ENCODE results near the gene LCLAT1.

DNA sequence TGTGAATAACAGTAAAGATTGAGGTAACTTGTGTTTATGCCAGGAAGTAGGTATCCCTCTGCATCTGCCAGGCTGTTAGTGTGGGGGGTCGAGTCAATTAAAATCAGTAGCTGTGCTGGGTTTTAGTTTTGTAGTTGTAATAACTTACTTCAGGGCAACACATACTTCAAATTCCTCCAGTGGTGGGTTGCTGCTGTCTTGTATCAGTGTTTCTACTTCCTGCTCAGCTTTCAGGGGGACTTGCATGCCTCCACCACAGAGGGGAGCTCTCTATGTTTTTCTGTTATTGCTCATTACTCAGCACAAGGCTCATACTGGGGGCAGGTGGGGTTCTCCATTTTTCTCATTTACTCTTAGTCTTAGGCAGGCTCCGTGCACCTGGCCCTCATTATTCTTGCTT is 223.4 kb downstream of the LCLAT1 start:
- TF ChIP-seq, protein P1, sequence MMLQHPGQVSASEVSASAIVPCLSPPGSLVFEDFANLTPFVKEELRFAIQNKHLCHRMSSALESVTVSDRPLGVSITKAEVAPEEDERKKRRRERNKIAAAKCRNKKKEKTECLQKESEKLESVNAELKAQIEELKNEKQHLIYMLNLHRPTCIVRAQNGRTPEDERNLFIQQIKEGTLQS (IDR thresholded peaks at IDR 0.05): no peak
- TF ChIP-seq, protein P2, sequence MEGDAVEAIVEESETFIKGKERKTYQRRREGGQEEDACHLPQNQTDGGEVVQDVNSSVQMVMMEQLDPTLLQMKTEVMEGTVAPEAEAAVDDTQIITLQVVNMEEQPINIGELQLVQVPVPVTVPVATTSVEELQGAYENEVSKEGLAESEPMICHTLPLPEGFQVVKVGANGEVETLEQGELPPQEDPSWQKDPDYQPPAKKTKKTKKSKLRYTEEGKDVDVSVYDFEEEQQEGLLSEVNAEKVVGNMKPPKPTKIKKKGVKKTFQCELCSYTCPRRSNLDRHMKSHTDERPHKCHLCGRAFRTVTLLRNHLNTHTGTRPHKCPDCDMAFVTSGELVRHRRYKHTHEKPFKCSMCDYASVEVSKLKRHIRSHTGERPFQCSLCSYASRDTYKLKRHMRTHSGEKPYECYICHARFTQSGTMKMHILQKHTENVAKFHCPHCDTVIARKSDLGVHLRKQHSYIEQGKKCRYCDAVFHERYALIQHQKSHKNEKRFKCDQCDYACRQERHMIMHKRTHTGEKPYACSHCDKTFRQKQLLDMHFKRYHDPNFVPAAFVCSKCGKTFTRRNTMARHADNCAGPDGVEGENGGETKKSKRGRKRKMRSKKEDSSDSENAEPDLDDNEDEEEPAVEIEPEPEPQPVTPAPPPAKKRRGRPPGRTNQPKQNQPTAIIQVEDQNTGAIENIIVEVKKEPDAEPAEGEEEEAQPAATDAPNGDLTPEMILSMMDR (IDR thresholded peaks at IDR 0.05; ENCODE audit: low read depth, low read length, missing input control): no peak
- no peak for TF ChIP-seq JUND (IDR thresholded peaks at IDR 0.05)
